Neuronal stem cell (in vitro differentiated cells): Measurements from ENCODE around the gene TMOD1.
A peak's percentile ranks its signal among the peaks of the same experiment; 100 is the strongest.

Experiments
- DNase-seq: peaks from one replicate; pipeline ENCODE4 v3.0.0-alpha.2; 2013; ENCODE audit warnings: low spot score
- H2AFZ ChIP-seq: one replicate; pipeline ENCODE4 v1.6.1; 2013; ENCODE audit warnings: mild to moderate bottlenecking, low read length, inconsistent platforms
- H2AK5ac ChIP-seq: 2 replicates; pipeline ENCODE4 v1.6.1; 2013; ENCODE audit warnings: low read depth, mild to moderate bottlenecking, inconsistent platforms, low read length, moderate library complexity, mixed read lengths
- H2BK120ac ChIP-seq: 2 replicates; pipeline ENCODE4 v1.6.1; 2013; ENCODE audit warnings: low read depth, mild to moderate bottlenecking, inconsistent platforms, low read length, moderate library complexity, mixed read lengths
- H2BK12ac ChIP-seq: one replicate; pipeline ENCODE4 v1.6.1; 2013; ENCODE audit warnings: low read length, inconsistent platforms
- H2BK15ac ChIP-seq: 2 replicates; pipeline ENCODE4 v1.6.1; 2013; ENCODE audit warnings: mild to moderate bottlenecking, low read length, inconsistent platforms, mixed read lengths
- H2BK5ac ChIP-seq: one replicate; pipeline ENCODE4 v1.6.1; 2013; ENCODE audit warnings: inconsistent platforms, mild to moderate bottlenecking, low read length, moderate library complexity
- H3K14ac ChIP-seq: one replicate; pipeline ENCODE4 v1.6.1; 2013; ENCODE audit warnings: low read length, inconsistent platforms
- H3K18ac ChIP-seq: 2 replicates; pipeline ENCODE4 v1.6.1; 2013; ENCODE audit warnings: low read length, inconsistent platforms
- H3K23ac ChIP-seq: 2 replicates; pipeline ENCODE4 v1.6.1; 2013; ENCODE audit warnings: low read depth, mild to moderate bottlenecking, mixed read lengths, low read length, inconsistent platforms; ENCODE audit not compliant: poor library complexity
- H3K27ac ChIP-seq: replicated peaks from 3 replicates; pipeline ENCODE4 v1.5.1; 2013; ENCODE audit warnings: low read length, inconsistent platforms
- H3K27me3 ChIP-seq, 3 experiments: 2 replicates each; pipeline ENCODE4 v1.6.1; 2013; ENCODE audit warnings: low read length in 3 of 3, mild to moderate bottlenecking in 2 of 3, inconsistent platforms in 1 of 3, low read depth in 1 of 3, mixed read lengths in 1 of 3, moderate library complexity in 1 of 3; ENCODE audit not compliant: control insufficient read depth in 3 of 3, insufficient read depth in 3 of 3
- H3K36me3 ChIP-seq, 2 donors: replicated peaks in 1 of 2; 2 replicates each; pipeline ENCODE4 v1.6.1; 2013; ENCODE audit warnings: low read length in 2 of 2; ENCODE audit not compliant: control insufficient read depth in 2 of 2, insufficient read depth in 2 of 2
- H3K4ac ChIP-seq: 2 replicates; pipeline ENCODE4 v1.6.1; 2013; ENCODE audit warnings: inconsistent platforms, mild to moderate bottlenecking, low read length, moderate library complexity
- H3K4me1 ChIP-seq, 2 donors: 1 replicate in 1 of 2; 2 replicates in 1 of 2; pipeline ENCODE4 v1.6.1; 2013; ENCODE audit warnings: low read length in 2 of 2, low read depth in 1 of 2; ENCODE audit not compliant: control insufficient read depth in 2 of 2, insufficient read depth in 1 of 2
- H3K4me2 ChIP-seq: one replicate; pipeline ENCODE4 v1.6.1; 2013; ENCODE audit warnings: mild to moderate bottlenecking, low read length, inconsistent platforms; ENCODE audit not compliant: insufficient read depth, poor library complexity, severe bottlenecking
- H3K4me3 ChIP-seq, 2 donors: 2 replicates each; pipeline ENCODE4 v1.5.1; 2013; ENCODE audit warnings: low read length in 2 of 2, mild to moderate bottlenecking in 2 of 2, inconsistent platforms in 1 of 2, moderate library complexity in 1 of 2
- H3K79me1 ChIP-seq: one replicate; pipeline ENCODE4 v1.6.1; 2013; ENCODE audit warnings: low read depth, mild to moderate bottlenecking, inconsistent platforms, low read length, moderate library complexity
- H3K9ac ChIP-seq: one replicate; pipeline ENCODE4 v1.6.1; 2013; ENCODE audit warnings: mild to moderate bottlenecking, low read depth, low read length, inconsistent platforms; ENCODE audit not compliant: poor library complexity
- H3K9me3 ChIP-seq, 2 donors: replicated peaks in 1 of 2; 2 replicates each; pipeline versions ENCODE3 to v1.6.1; 2013; ENCODE audit warnings: low read length in 2 of 2, mild to moderate bottlenecking in 2 of 2, inconsistent platforms in 1 of 2, low read depth in 1 of 2, mixed read lengths in 1 of 2, moderate library complexity in 1 of 2; ENCODE audit not compliant: control insufficient read depth in 2 of 2, insufficient read depth in 1 of 2
- H4K8ac ChIP-seq: one replicate; pipeline ENCODE4 v1.6.1; 2013; ENCODE audit warnings: low read depth, mild to moderate bottlenecking, inconsistent platforms, low read length, moderate library complexity
- H4K91ac ChIP-seq: one replicate; pipeline ENCODE4 v1.6.1; 2013; ENCODE audit warnings: low read length, low read depth, mild to moderate bottlenecking, inconsistent platforms; ENCODE audit not compliant: poor library complexity
- WGBS, 2 donors: extraction: QIAGEN DNeasy Blood & Tissue Kit; methylation state at CpG; one replicate each; pipeline ENCODE4 v1.1.7; 2013; ENCODE audit warnings: missing lambda C conversion rate in 2 of 2, mixed read lengths in 1 of 2; ENCODE audit not compliant: insufficient read length in 2 of 2, insufficient replicate concordance in 1 of 2; ENCODE audit errors: extremely low coverage in 2 of 2; 5-methylcytosine and 5-hydroxymethylcytosine counted together

The TMOD1 gene

GRCh38 chr9:97600531-97601227 lies 99.2 kb downstream of the TMOD1 start:
- H3K36me3 ChIP-seq, result peaks cover 37 to 65% of the 10 kb centered on the region in 2 donors
- H3K14ac ChIP-seq, result no peak overlapping the region
- H3K79me1 ChIP-seq, result no peaks in the 10 kb centered on the region
- no peak overlapping the region for H4K8ac ChIP-seq
- H3K27ac ChIP-seq, result no peak overlapping the region
- no peak overlapping the region for H3K9ac ChIP-seq
- H3K4me1 ChIP-seq, result no peaks in the 10 kb centered on the region
- DNase-seq, result no peak
- no peak overlapping the region for H2BK12ac ChIP-seq
- no peak overlapping the region for H3K4me2 ChIP-seq
- no peak overlapping the region for H4K91ac ChIP-seq
- no peak overlapping the region for H2AFZ ChIP-seq
- no peaks in the 10 kb centered on the region for H3K27me3 ChIP-seq
- no peak overlapping the region for H3K4ac ChIP-seq
- no peak overlapping the region for H3K23ac ChIP-seq
- H3K9me3 ChIP-seq, result no peaks in the 10 kb centered on the region
- no peak overlapping the region for H3K4me3 ChIP-seq
- H2BK5ac ChIP-seq, result no peak overlapping the region
- WGBS, 2 donors, result no CpG with 5 or more reads among the region's 8 CpGs
- no peak overlapping the region for H3K18ac ChIP-seq
- no peak overlapping the region for H2BK120ac ChIP-seq
- no peak overlapping the region for H2BK15ac ChIP-seq
- H2AK5ac ChIP-seq, result no peak overlapping the region

GRCh38 chr9:97601228-97601898 lies 99.9 kb downstream of the TMOD1 start:
- Histone ChIP-seq H3K4ac (no peak overlapping the region), H2BK15ac (no peak overlapping the region), H3K36me3 (peaks cover 39 to 72% of the 10 kb centered on the region in 2 donors), H4K8ac (no peak overlapping the region), H3K27ac (no peak overlapping the region), H3K23ac (no peak overlapping the region), H2BK12ac (no peak overlapping the region), H3K4me1 (no peaks in the 10 kb centered on the region), H3K14ac (no peak overlapping the region), H3K27me3 (no peaks in the 10 kb centered on the region), H3K9me3 (no peaks in the 10 kb centered on the region), H2BK120ac (no peak overlapping the region), H3K4me3 (no peak overlapping the region), H2BK5ac (no peak overlapping the region), H3K9ac (no peak overlapping the region), H2AK5ac (no peak overlapping the region), H3K4me2 (no peak overlapping the region), H3K79me1 (no peaks in the 10 kb centered on the region), H3K18ac (no peak overlapping the region), H2AFZ (no peak overlapping the region), H4K91ac (no peak overlapping the region)
- DNase-seq, result no peak
- no CpG with 5 or more reads among the region's 7 CpGs for WGBS, 2 donors

GRCh38 chr9:97602430-97602829 lies 101.0 kb downstream of the TMOD1 start:
- Histone ChIP-seq H3K4me3 (no peak overlapping the region), H3K4me1 (no peaks in the 10 kb centered on the region), H3K27ac (no peak overlapping the region), H3K18ac (no peak overlapping the region), H2AFZ (no peak overlapping the region), H3K36me3 (peaks cover 43 to 82% of the 10 kb centered on the region in 2 donors), H3K9ac (peak overlapping the region; percentile 31), H2BK120ac (no peak overlapping the region), H3K23ac (no peak overlapping the region), H3K4ac (no peak overlapping the region), H3K27me3 (no peaks in the 10 kb centered on the region), H3K14ac (no peak overlapping the region), H2BK15ac (no peak overlapping the region), H2AK5ac (no peak overlapping the region), H3K9me3 (no peaks in the 10 kb centered on the region), H3K79me1 (no peaks in the 10 kb centered on the region), H3K4me2 (no peak overlapping the region), H2BK5ac (no peak overlapping the region), H2BK12ac (no peak overlapping the region), H4K91ac (no peak overlapping the region), H4K8ac (no peak overlapping the region)
- DNase-seq, result no peak
- no CpG with 5 or more reads among the region's 10 CpGs for WGBS, 2 donors

- peaks cover 42 to 98% of the 10 kb centered on the region in 2 donors for H3K36me3 ChIP-seq
- H2AK5ac ChIP-seq, result no peak overlapping the region
- H3K18ac ChIP-seq, result no peak overlapping the region
- H3K27me3 ChIP-seq, result no peaks in the 10 kb centered on the region
- H3K4me1 ChIP-seq, result no peaks in the 10 kb centered on the region
- H2BK12ac ChIP-seq, result no peak overlapping the region
- H3K4ac ChIP-seq, result no peak overlapping the region
- no peaks in the 10 kb centered on the region for H3K9me3 ChIP-seq
- no peak overlapping the region for H3K9ac ChIP-seq
- DNase-seq, result no peak
- no peak overlapping the region for H3K23ac ChIP-seq
- H4K8ac ChIP-seq, result no peak overlapping the region
- no peak overlapping the region for H3K27ac ChIP-seq
- no peak overlapping the region for H2BK120ac ChIP-seq
- H3K79me1 ChIP-seq, result no peaks in the 10 kb centered on the region
- H2BK5ac ChIP-seq, result no peak overlapping the region
- no CpG with 5 or more reads among the region's 17 CpGs for WGBS, 2 donors
- H3K14ac ChIP-seq, result no peak overlapping the region
- H3K4me3 ChIP-seq, result no peak overlapping the region
- no peak overlapping the region for H2BK15ac ChIP-seq
- no peak overlapping the region for H3K4me2 ChIP-seq
- H4K91ac ChIP-seq, result no peak overlapping the region
- no peak overlapping the region for H2AFZ ChIP-seq
Measured at GRCh38 chr9:97604901-97605645, 103.6 kb downstream of the TMOD1 start.
